Measurements from ENCODE around the gene RARA.

Gene RARA

GRCh38 chr17:40306395-40306794, 2.6 kb upstream of the RARA start:
- Histone ChIP-seq H3K36me3 (ENCODE audit: insufficient read depth, insufficient read length, low read length) (peaks cover 33% of the 10 kb centered on the region), H3K9me3 (ENCODE audit: insufficient read depth, low read length) (no peaks in the 10 kb centered on the region), H3K4me1 (ENCODE audit: insufficient read depth, insufficient read length) (peaks cover 13% of the 10 kb centered on the region), H3K9ac (ENCODE audit: insufficient read length, low read depth) (peak overlapping the region; percentile 46), H3K4me3 (ENCODE audit: insufficient read length, low read depth) (no peak overlapping the region), H3K27me3 (ENCODE audit: insufficient read depth, insufficient read length) (no peaks in the 10 kb centered on the region)
- DNase-seq (ENCODE audit: low read depth, low spot score), result no peak
- no peak for TF ChIP-seq YY1 (IDR thresholded peaks at IDR 0.05; ENCODE audit: insufficient read depth, insufficient read length)
- TF ChIP-seq ZNF274 (IDR thresholded peaks at IDR 0.05; ENCODE audit: low read depth, low read length), result no peak
- TF ChIP-seq SUZ12 (IDR thresholded peaks at IDR 0.05; ENCODE audit: extremely low read depth, insufficient read depth, insufficient read length), result no peak

- Histone ChIP-seq H3K27me3 (ENCODE audit: insufficient read depth, insufficient read length) (no peaks in the 10 kb centered on the region), H3K9me3 (ENCODE audit: insufficient read depth, low read length) (no peaks in the 10 kb centered on the region), H3K9ac (ENCODE audit: insufficient read length, low read depth) (peak overlapping the region; percentile 46), H3K36me3 (ENCODE audit: insufficient read depth, insufficient read length, low read length) (peaks cover 25% of the 10 kb centered on the region), H3K4me1 (ENCODE audit: insufficient read depth, insufficient read length) (peaks cover 17% of the 10 kb centered on the region), H3K4me3 (ENCODE audit: insufficient read length, low read depth) (no peak overlapping the region)
- no peak for TF ChIP-seq YY1 (IDR thresholded peaks at IDR 0.05; ENCODE audit: insufficient read depth, insufficient read length)
- TF ChIP-seq ZNF274 (IDR thresholded peaks at IDR 0.05; ENCODE audit: low read depth, low read length), result no peak
- no peak for TF ChIP-seq SUZ12 (IDR thresholded peaks at IDR 0.05; ENCODE audit: extremely low read depth, insufficient read depth, insufficient read length)
- DNase-seq (ENCODE audit: low read depth, low spot score), result no peak
Observed at GRCh38 chr17:40307001-40307730, 1.8 kb upstream of the RARA start.

- no peaks in the 10 kb centered on the region for H3K9me3 ChIP-seq (ENCODE audit: insufficient read depth, low read length)
- DNase-seq (ENCODE audit: low read depth, low spot score), result no peak
- no peak overlapping the region for H3K4me3 ChIP-seq (ENCODE audit: insufficient read length, low read depth)
- peaks cover 19% of the 10 kb centered on the region for H3K36me3 ChIP-seq (ENCODE audit: insufficient read depth, insufficient read length, low read length)
- H3K27me3 ChIP-seq (ENCODE audit: insufficient read depth, insufficient read length), result no peaks in the 10 kb centered on the region
- TF ChIP-seq YY1 (IDR thresholded peaks at IDR 0.05; ENCODE audit: insufficient read depth, insufficient read length), result no peak
- TF ChIP-seq ZNF274 (IDR thresholded peaks at IDR 0.05; ENCODE audit: low read depth, low read length), result no peak
- no peak for TF ChIP-seq SUZ12 (IDR thresholded peaks at IDR 0.05; ENCODE audit: extremely low read depth, insufficient read depth, insufficient read length)
- peak overlapping the region; percentile 34 for H3K9ac ChIP-seq (ENCODE audit: insufficient read length, low read depth)
- H3K4me1 ChIP-seq (ENCODE audit: insufficient read depth, insufficient read length), result peaks cover 21% of the 10 kb centered on the region
Observed at GRCh38 chr17:40307740-40308239, 1.2 kb upstream of the RARA start.

- H3K4me1 ChIP-seq (ENCODE audit: insufficient read depth, insufficient read length), result peaks cover 25% of the 10 kb centered on the region
Observed at GRCh38 chr17:40309949-40310510, 1.1 kb downstream of the RARA start.

GRCh38 chr17:40310882-40311391, 2.0 kb downstream of the RARA start:
- no peaks in the 10 kb centered on the region for H3K36me3 ChIP-seq (ENCODE audit: insufficient read depth, insufficient read length, low read length)
- H3K4me1 ChIP-seq (ENCODE audit: insufficient read depth, insufficient read length), result peaks cover 31% of the 10 kb centered on the region
- H3K27me3 ChIP-seq (ENCODE audit: insufficient read depth, insufficient read length), result peaks cover 3% of the 10 kb centered on the region
- H3K9me3 ChIP-seq (ENCODE audit: insufficient read depth, low read length), result no peaks in the 10 kb centered on the region
- no peak for TF ChIP-seq ZNF274 (IDR thresholded peaks at IDR 0.05; ENCODE audit: low read depth, low read length)
- no peak for TF ChIP-seq YY1 (IDR thresholded peaks at IDR 0.05; ENCODE audit: insufficient read depth, insufficient read length)
- no peak for TF ChIP-seq SUZ12 (IDR thresholded peaks at IDR 0.05; ENCODE audit: extremely low read depth, insufficient read depth, insufficient read length)
- no peak overlapping the region for H3K9ac ChIP-seq (ENCODE audit: insufficient read length, low read depth)
- no peak overlapping the region for H3K4me3 ChIP-seq (ENCODE audit: insufficient read length, low read depth)
- no peak for DNase-seq (ENCODE audit: low read depth, low spot score)

More at GRCh38 chr17:40309949-40310510, 1.1 kb downstream of the RARA start:
- Histone ChIP-seq H3K9ac (ENCODE audit: insufficient read length, low read depth) (peak overlapping the region; percentile 92), H3K4me3 (ENCODE audit: insufficient read length, low read depth) (peak overlapping the region; percentile 76), H3K27me3 (ENCODE audit: insufficient read depth, insufficient read length) (no peaks in the 10 kb centered on the region), H3K36me3 (ENCODE audit: insufficient read depth, insufficient read length, low read length) (peaks cover 2% of the 10 kb centered on the region), H3K9me3 (ENCODE audit: insufficient read depth, low read length) (no peaks in the 10 kb centered on the region)
- TF ChIP-seq ZNF274 (IDR thresholded peaks at IDR 0.05; ENCODE audit: low read depth, low read length) (no peak), SUZ12 (IDR thresholded peaks at IDR 0.05; ENCODE audit: extremely low read depth, insufficient read depth, insufficient read length) (no peak), YY1 (IDR thresholded peaks at IDR 0.05; ENCODE audit: insufficient read depth, insufficient read length) (no peak)
- no peak for DNase-seq (ENCODE audit: low read depth, low spot score)

- Histone ChIP-seq H3K36me3 (ENCODE audit: insufficient read depth, insufficient read length, low read length) (no peaks in the 10 kb centered on the region), H3K27me3 (ENCODE audit: insufficient read depth, insufficient read length) (peaks cover 7% of the 10 kb centered on the region), H3K9ac (ENCODE audit: insufficient read length, low read depth) (no peak overlapping the region), H3K9me3 (ENCODE audit: insufficient read depth, low read length) (no peaks in the 10 kb centered on the region), H3K4me1 (ENCODE audit: insufficient read depth, insufficient read length) (peaks cover 37% of the 10 kb centered on the region), H3K4me3 (ENCODE audit: insufficient read length, low read depth) (no peak overlapping the region)
- DNase-seq (ENCODE audit: low read depth, low spot score), result no peak
- no peak for TF ChIP-seq YY1 (IDR thresholded peaks at IDR 0.05; ENCODE audit: insufficient read depth, insufficient read length)
- TF ChIP-seq ZNF274 (IDR thresholded peaks at IDR 0.05; ENCODE audit: low read depth, low read length), result no peak
- TF ChIP-seq SUZ12 (IDR thresholded peaks at IDR 0.05; ENCODE audit: extremely low read depth, insufficient read depth, insufficient read length), result no peak
Observed at GRCh38 chr17:40311575-40311974, 2.6 kb downstream of the RARA start.

GRCh38 chr17:40312131-40312731, 3.3 kb downstream of the RARA start:
- Histone ChIP-seq H3K9ac (ENCODE audit: insufficient read length, low read depth) (no peak overlapping the region), H3K36me3 (ENCODE audit: insufficient read depth, insufficient read length, low read length) (no peaks in the 10 kb centered on the region), H3K9me3 (ENCODE audit: insufficient read depth, low read length) (no peaks in the 10 kb centered on the region), H3K4me1 (ENCODE audit: insufficient read depth, insufficient read length) (peaks cover 38% of the 10 kb centered on the region), H3K27me3 (ENCODE audit: insufficient read depth, insufficient read length) (peaks cover 12% of the 10 kb centered on the region), H3K4me3 (ENCODE audit: insufficient read length, low read depth) (no peak overlapping the region)
- TF ChIP-seq ZNF274 (IDR thresholded peaks at IDR 0.05; ENCODE audit: low read depth, low read length) (no peak), YY1 (IDR thresholded peaks at IDR 0.05; ENCODE audit: insufficient read depth, insufficient read length) (no peak), SUZ12 (IDR thresholded peaks at IDR 0.05; ENCODE audit: extremely low read depth, insufficient read depth, insufficient read length) (no peak)
- no peak for DNase-seq (ENCODE audit: low read depth, low spot score)
